SK-N-SH (cell line): ENCODE measurements around the gene ELF3. TPM values are rescaled to one million over a fixed set of nuclear protein-coding genes. Genes with fewer than 3 reads are reported as not detected.

Experiments
- CTCF ChIA-PET: fragments of 300-600, 350-600 bp; formaldehyde crosslinking; extraction: SDS; loops from one replicate; lab custom pipeline; 2021; lab: Yijun Ruan, JAX
- POLR2A ChIA-PET: fragments of 350-600 bp; sonication (Branson Sonifier 250); formaldehyde crosslinking; extraction: SDS; loops from one replicate; lab custom pipeline; 2020; ENCODE audit warnings: antibody characterized with exemption, inconsistent platforms; lab: Yijun Ruan, JAX
- DNase-seq: peaks from one replicate; pipeline ENCODE4 v3.0.0; 2012
- H2AFZ ChIP-seq: fragments of 200-600 bp; sonication (generic); 2 replicates; pipeline ENCODE4 v1.8.1; 2016; ENCODE audit warnings: antibody characterized with exemption, mild to moderate bottlenecking, low read depth
- H3F3A ChIP-seq: fragments of 200-600 bp; sonication (generic); replicated peaks from 2 replicates; pipeline ENCODE3; 2016; ENCODE audit warnings: antibody characterized with exemption, mild to moderate bottlenecking; ENCODE audit not compliant: insufficient read depth
- H3K27ac ChIP-seq, 2 experiments: fragments of 200-500 bp in 1 of 2; fragments of 200-600 bp in 1 of 2; sonication (Bioruptor generic) in 1 of 2; sonication (generic), shearing (Covaris generic) in 1 of 2; 2 replicates each; pipeline versions ENCODE4 v1.5.1 to v1.6.1; 2014 to 2016; ENCODE audit warnings: low read depth in 2 of 2, inconsistent platforms in 1 of 2, low read length in 1 of 2, mild to moderate bottlenecking in 1 of 2, mixed read lengths in 1 of 2
- H3K27me3 ChIP-seq: fragments of 200-600 bp; sonication (generic), shearing (Covaris generic); 2 replicates; pipeline ENCODE4 v1.6.1; 2016; ENCODE audit warnings: mixed run types; ENCODE audit not compliant: insufficient read depth
- H3K36me3 ChIP-seq, 2 experiments: fragments of 200-500 bp in 1 of 2; fragments of 200-600 bp in 1 of 2; sonication (Bioruptor generic) in 1 of 2; sonication (generic) in 1 of 2; replicated peaks in 1 of 2; 2 replicates each; pipeline versions ENCODE3 to v1.5.1; 2014 to 2016; ENCODE audit warnings: low read length in 1 of 2, mild to moderate bottlenecking in 1 of 2; ENCODE audit not compliant: insufficient read depth in 2 of 2, control insufficient read depth in 1 of 2
- H3K4me1 ChIP-seq, 2 experiments: fragments of 200-500 bp in 1 of 2; fragments of 200-600 bp in 1 of 2; sonication (Bioruptor generic) in 1 of 2; sonication (generic), shearing (Covaris generic) in 1 of 2; 2 replicates each; pipeline versions ENCODE4 v1.5.1 to v1.6.1; 2014 to 2016; ENCODE audit warnings: low read depth in 1 of 2, low read length in 1 of 2, mixed run types in 1 of 2; ENCODE audit not compliant: insufficient read depth in 2 of 2, control insufficient read depth in 1 of 2
- H3K4me2 ChIP-seq: fragments of 200-600 bp; sonication (generic), shearing (Covaris generic); 2 replicates; pipeline ENCODE4 v1.6.1; 2017; ENCODE audit warnings: mixed run types
- H3K4me3 ChIP-seq, 2 experiments: fragments of 200-500 bp in 1 of 2; fragments of 200-600 bp in 1 of 2; sonication (Bioruptor generic) in 1 of 2; sonication (generic), shearing (Covaris generic) in 1 of 2; 2 replicates each; pipeline versions ENCODE4 v1.5.1 to v1.8.1; 2014 to 2016; ENCODE audit warnings: low read depth in 2 of 2, inconsistent platforms in 1 of 2, low read length in 1 of 2, mild to moderate bottlenecking in 1 of 2, mixed read lengths in 1 of 2, moderate library complexity in 1 of 2
- H3K79me2 ChIP-seq: fragments of 200-600 bp; sonication (generic); 2 replicates; pipeline ENCODE4 v1.8.1; 2017; ENCODE audit warnings: mild to moderate bottlenecking; ENCODE audit not compliant: insufficient read depth
- H3K9ac ChIP-seq: fragments of 200-600 bp; sonication (generic); 2 replicates; pipeline ENCODE4 v1.6.1; 2017; ENCODE audit warnings: mixed run types
- H3K9me2 ChIP-seq: fragments of 200-600 bp; sonication (generic); 2 replicates; pipeline ENCODE4 v1.6.1; 2017; ENCODE audit warnings: mixed run types
- H3K9me3 ChIP-seq: fragments of 200-600 bp; sonication (generic); 2 replicates; pipeline ENCODE4 v1.6.1; 2017; ENCODE audit warnings: mixed run types, mild to moderate bottlenecking, moderate library complexity
- H4K20me1 ChIP-seq: fragments of 200-600 bp; sonication (generic); 2 replicates; pipeline ENCODE4 v1.6.1; 2017; ENCODE audit warnings: mild to moderate bottlenecking, mixed run types; ENCODE audit not compliant: insufficient read depth
- GABPA ChIP-seq: IDR thresholded peaks from 2 replicates; pipeline ENCODE4 v1.4.0; 2012; ENCODE audit warnings: low read depth, mild to moderate bottlenecking
- MEF2A ChIP-seq: IDR thresholded peaks from 2 replicates; pipeline ENCODE4 v1.4.0; 2012; ENCODE audit warnings: low read depth, borderline replicate concordance
- NFIC ChIP-seq: IDR thresholded peaks from 2 replicates; pipeline ENCODE4 v1.4.0; 2012; ENCODE audit warnings: borderline replicate concordance
- RAD21 ChIP-seq: IDR thresholded peaks from 2 replicates; pipeline ENCODE4 v1.6.1; 2012; ENCODE audit warnings: mild to moderate bottlenecking, low read length
- SMC3 ChIP-seq: IDR thresholded peaks from 2 replicates; pipeline ENCODE4 v1.6.1; 2012; ENCODE audit warnings: low read depth, low read length, improper control_type of control experiment
- USF2 ChIP-seq: fragments of 150-350 bp; IDR thresholded peaks from 2 replicates; pipeline ENCODE4 v1.6.1; 2017; ENCODE audit warnings: antibody characterized with exemption, low read length, low read depth, borderline replicate concordance
- WGBS: methylation state at CpG from one replicate; pipeline ENCODE4 v1.1.6; 2017; ENCODE audit warnings: low lambda C conversion rate; 5-methylcytosine and 5-hydroxymethylcytosine counted together
- polyA plus RNA-seq, 3 experiments: library from polyadenylated mRNA; depleted of rRNA; stranded (reverse); fragments of >200 nt; gene quantifications; 2 replicates each; pipeline ENCODE4 v1.2.3, GENCODE V29; 2012
- TF ChIP-seq, protein P1 (sequence below): IDR thresholded peaks from 2 replicates; pipeline ENCODE4 v1.4.0; 2012; ENCODE audit warnings: low read depth, borderline replicate concordance
- TF ChIP-seq, protein P2 (sequence below): IDR thresholded peaks from 2 replicates; pipeline ENCODE4; 2012
- TF ChIP-seq, protein P3 (sequence below): fragments of 200-600 bp; sonication (generic); IDR thresholded peaks from 2 replicates; pipeline ENCODE4 v1.6.1; 2017; ENCODE audit warnings: antibody characterized with exemption, mild to moderate bottlenecking, moderate library complexity

ELF3 gene
- polyA plus RNA-seq, 1 of the 3 experiments (the other 2 are of a cell fraction), result 0.10 TPM

DNA sequence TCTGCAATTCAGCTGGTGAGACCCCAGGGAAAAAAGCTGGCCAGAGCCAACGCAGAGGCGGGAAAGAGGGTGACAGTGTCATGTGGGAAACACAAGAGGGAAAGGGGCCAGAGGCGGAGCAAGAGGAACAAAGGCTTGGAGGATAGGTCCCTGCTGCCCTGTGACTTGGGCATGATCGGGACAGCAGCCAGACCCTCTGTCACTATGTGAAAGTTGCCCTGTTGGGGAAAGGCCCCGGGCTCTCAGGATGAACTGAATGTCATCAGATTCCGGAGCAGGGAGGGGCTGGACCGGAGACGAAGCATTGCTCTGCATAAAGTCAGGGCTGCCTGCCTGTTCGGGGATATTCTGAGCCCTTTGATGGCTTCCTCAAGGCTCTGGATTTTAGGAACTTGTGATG is 5.7 kb upstream of the ELF3 start (continued):
- TF ChIP-seq USF2 (no peak), MEF2A (no peak)
- TF ChIP-seq, protein P1, sequence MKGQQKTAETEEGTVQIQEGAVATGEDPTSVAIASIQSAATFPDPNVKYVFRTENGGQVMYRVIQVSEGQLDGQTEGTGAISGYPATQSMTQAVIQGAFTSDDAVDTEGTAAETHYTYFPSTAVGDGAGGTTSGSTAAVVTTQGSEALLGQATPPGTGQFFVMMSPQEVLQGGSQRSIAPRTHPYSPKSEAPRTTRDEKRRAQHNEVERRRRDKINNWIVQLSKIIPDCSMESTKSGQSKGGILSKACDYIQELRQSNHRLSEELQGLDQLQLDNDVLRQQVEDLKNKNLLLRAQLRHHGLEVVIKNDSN, result no peak

DNA sequence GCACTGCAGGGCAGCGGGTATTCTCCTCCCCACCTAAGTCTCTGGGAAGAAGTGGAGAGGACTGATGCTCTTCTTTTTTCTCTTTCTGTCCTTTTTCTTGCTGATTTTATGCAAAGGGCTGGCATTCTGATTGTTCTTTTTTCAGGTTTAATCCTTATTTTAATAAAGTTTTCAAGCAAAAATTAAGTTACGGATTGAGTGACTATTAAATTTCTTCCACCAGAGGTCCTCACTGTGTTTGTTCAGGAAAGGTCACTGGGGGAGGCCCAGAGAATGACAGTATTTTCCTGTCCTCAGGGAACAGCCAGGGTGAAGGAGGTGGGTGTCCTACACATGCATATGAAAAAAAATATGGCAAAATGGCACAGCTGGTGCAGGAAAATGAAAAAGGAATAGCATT is 4.4 kb upstream of the ELF3 start:
- no peak for DNase-seq
- WGBS, result 82% methylated on average over 2 of the region's 2 CpGs
- CTCF ChIA-PET, result interaction anchor here (0.7 to 20.4 kb wide), 9 partner anchors 12 to 130 kb away, joined by 3 to 411 read pairs (median 5); partner anchors contain the start of gene GPR37L1

More for the DNA sequence above, 4.4 kb upstream of the ELF3 start:
- H3K27me3 ChIP-seq, result no peaks in the 10 kb centered on the region
- H2AFZ ChIP-seq, result no peak overlapping the region
- TF ChIP-seq SMC3, result peak; percentile 15; the same call in 1 of the 2 replicates
- TF ChIP-seq, protein P2, sequence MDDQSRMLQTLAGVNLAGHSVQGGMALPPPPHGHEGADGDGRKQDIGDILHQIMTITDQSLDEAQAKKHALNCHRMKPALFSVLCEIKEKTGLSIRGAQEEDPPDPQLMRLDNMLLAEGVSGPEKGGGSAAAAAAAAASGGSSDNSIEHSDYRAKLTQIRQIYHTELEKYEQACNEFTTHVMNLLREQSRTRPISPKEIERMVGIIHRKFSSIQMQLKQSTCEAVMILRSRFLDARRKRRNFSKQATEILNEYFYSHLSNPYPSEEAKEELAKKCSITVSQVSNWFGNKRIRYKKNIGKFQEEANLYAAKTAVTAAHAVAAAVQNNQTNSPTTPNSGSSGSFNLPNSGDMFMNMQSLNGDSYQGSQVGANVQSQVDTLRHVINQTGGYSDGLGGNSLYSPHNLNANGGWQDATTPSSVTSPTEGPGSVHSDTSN, result no peak
- TF ChIP-seq GABPA, result no peak
- peak; percentile 24; the same call in 1 of the 2 replicates for TF ChIP-seq RAD21
- no peak for TF ChIP-seq NFIC
- TF ChIP-seq, protein P3, sequence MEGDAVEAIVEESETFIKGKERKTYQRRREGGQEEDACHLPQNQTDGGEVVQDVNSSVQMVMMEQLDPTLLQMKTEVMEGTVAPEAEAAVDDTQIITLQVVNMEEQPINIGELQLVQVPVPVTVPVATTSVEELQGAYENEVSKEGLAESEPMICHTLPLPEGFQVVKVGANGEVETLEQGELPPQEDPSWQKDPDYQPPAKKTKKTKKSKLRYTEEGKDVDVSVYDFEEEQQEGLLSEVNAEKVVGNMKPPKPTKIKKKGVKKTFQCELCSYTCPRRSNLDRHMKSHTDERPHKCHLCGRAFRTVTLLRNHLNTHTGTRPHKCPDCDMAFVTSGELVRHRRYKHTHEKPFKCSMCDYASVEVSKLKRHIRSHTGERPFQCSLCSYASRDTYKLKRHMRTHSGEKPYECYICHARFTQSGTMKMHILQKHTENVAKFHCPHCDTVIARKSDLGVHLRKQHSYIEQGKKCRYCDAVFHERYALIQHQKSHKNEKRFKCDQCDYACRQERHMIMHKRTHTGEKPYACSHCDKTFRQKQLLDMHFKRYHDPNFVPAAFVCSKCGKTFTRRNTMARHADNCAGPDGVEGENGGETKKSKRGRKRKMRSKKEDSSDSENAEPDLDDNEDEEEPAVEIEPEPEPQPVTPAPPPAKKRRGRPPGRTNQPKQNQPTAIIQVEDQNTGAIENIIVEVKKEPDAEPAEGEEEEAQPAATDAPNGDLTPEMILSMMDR, result peak; percentile 67
- H3K9ac ChIP-seq, result no peak overlapping the region
- no peak overlapping the region for H3K27ac ChIP-seq
- H3K9me2 ChIP-seq, result no peaks in the 10 kb centered on the region
- H3K4me1 ChIP-seq, result peaks cover 0 to 3% of the 10 kb centered on the region in 2 experiments; a peak in 1 of 4 replicates
- H3K79me2 ChIP-seq, result no peaks in the 10 kb centered on the region
- H3K36me3 ChIP-seq, result peaks cover 22 to 44% of the 10 kb centered on the region in 2 experiments
- POLR2A ChIA-PET, result interaction anchor here (0.9 to 1.1 kb wide), 2 partner anchors 19 to 23 kb away, joined by 3 read pairs; no protein-coding TSS in a partner anchor
- H3F3A ChIP-seq, result peaks cover 12% of the 10 kb centered on the region
- no peaks in the 10 kb centered on the region for H4K20me1 ChIP-seq
- H3K4me2 ChIP-seq, result no peak overlapping the region
- no peaks in the 10 kb centered on the region for H3K9me3 ChIP-seq
- no peak overlapping the region for H3K4me3 ChIP-seq
